Heart left ventricle (tissue), 16 donors: ENCODE measurements around the gene HSD11B1. TPM values are rescaled to one million over a fixed set of nuclear protein-coding genes. Genes with fewer than 3 reads are reported as not detected.

Experiments
- ATAC-seq, 4 donors: fragments of 200-7000 bp; cut with Tn5 transposase; one replicate each; pipeline ENCODE4 v1.9.1; 2020 to 2022; ENCODE audit warnings: moderate library complexity in 4 of 4, mild to moderate bottlenecking in 3 of 4, moderate number of reproducible peaks in 1 of 4
- DNase-seq, 5 donors: peaks; one replicate each; pipeline ENCODE4 v3.0.0-alpha.2; 2020
- H3K27ac ChIP-seq, 12 donors: fragments of 200-600 bp; sonication (generic) in 4 of 12; one replicate each; pipeline versions ENCODE4 v1.5.0 to v1.8.0; 2016 to 2022; ENCODE audit warnings: mild to moderate bottlenecking in 2 of 12
- H3K27me3 ChIP-seq, 9 donors: fragments of 200-600 bp; sonication (generic) in 2 of 9; one replicate each; pipeline versions ENCODE4 v1.5.1 to v1.8.0; 2016 to 2022; ENCODE audit warnings: mild to moderate bottlenecking in 3 of 9
- H3K36me3 ChIP-seq, 9 donors: fragments of 200-600 bp; sonication (generic) in 2 of 9; one replicate each; pipeline versions ENCODE4 v1.5.0 to v1.8.0; 2018 to 2022; ENCODE audit warnings: mild to moderate bottlenecking in 2 of 9
- H3K4me1 ChIP-seq, 12 donors: fragments of 200-600 bp; sonication (generic) in 4 of 12; one replicate each; pipeline versions ENCODE4 v1.5.0 to v1.8.0; 2016 to 2022; ENCODE audit warnings: mild to moderate bottlenecking in 3 of 12
- H3K4me3 ChIP-seq, 12 donors: fragments of 200-600 bp; sonication (generic) in 4 of 12; one replicate each; pipeline versions ENCODE4 v1.5.0 to v1.8.0; 2017 to 2022; ENCODE audit warnings: mild to moderate bottlenecking in 9 of 12, moderate library complexity in 4 of 12
- H3K9me3 ChIP-seq, 12 donors: fragments of 200-600 bp; sonication (generic) in 4 of 12; one replicate each; pipeline versions ENCODE4 v1.5.0 to v1.8.0; 2016 to 2022; ENCODE audit warnings: mild to moderate bottlenecking in 1 of 12
- CTCF ChIP-seq, 12 donors: fragments of 200-600 bp; sonication (generic) in 4 of 12; IDR thresholded peaks; one replicate each; pipeline versions ENCODE4 v1.5.0 to v1.8.0; 2018 to 2022; ENCODE audit warnings: antibody characterized with exemption in 12 of 12, mild to moderate bottlenecking in 5 of 12
- POLR2A ChIP-seq, 2 donors: fragments of 450-650 bp; IDR thresholded peaks; one replicate each; pipeline ENCODE4 v1.6.1; 2017; ENCODE audit warnings: antibody characterized with exemption in 2 of 2, mild to moderate bottlenecking in 2 of 2, moderate library complexity in 2 of 2
- WGBS, 4 donors: extraction: QIAGEN DNeasy Blood & Tissue Kit in 2 of 4; methylation state at CpG; one replicate each; pipeline versions ENCODE4 v1.1.5 to v1.1.7; 2013 to 2018; 5-methylcytosine and 5-hydroxymethylcytosine counted together
- intact Hi-C, 10 donors: fragments of 100-400 bp; cut with DNase I; formaldehyde crosslinking; loops; one replicate each; pipeline versions ENCODE4 v1.11.1 to v1.14.2; 2022
- polyA plus RNA-seq, 2 donors: library from polyadenylated mRNA; stranded (reverse); fragments of 200-250 nt; gene quantifications; one replicate each; pipeline ENCODE4 v1.2.3, GENCODE V29; 2013
- total RNA-seq, 9 donors: library from RNA; depleted of rRNA in 2 of 9; stranded (reverse); fragments of >200 nt in 2 of 9; fragmentation: NEBNext Ultra II Directional in 3 of 9; extraction: Animal tissue kit (Norgen Biotek cat#: 25700) in 3 of 9; gene quantifications; one replicate each; pipeline versions ENCODE4 v1.1.0 to v1.2.4, GENCODE V29; 2016 to 2023
- donor health status: ischemic (EF 13 %, LVEDD 7.1; RV severe dilation, severe dysfunction).
- donor health status: healthy with polysubstance abuse.
- donor health status: DM: no; HTN: yes; CAD: no.
- donor health status: DM: no; HTN: no; CAD: no.
- donor health status: ischemic (EF 25% LVEDD 6.9; RV normal size, moderate dysfunction).
- donor health status: ischemic (EF 25% LVEDD 5.7; RV mildly dilated, moderate dysfunction).
- donor health status: healthy.
- donor health status: DM: yes; HTN: yes; CAD: no.
- donor health status: ischemic (EF 35%, LVEDD 5.7; RV mildly dilated, moderate dysfunction).
- donor health status: nonischemic (EF 11% LVEDD 7.7; RV severe dilation, severe dysfunction).
- donor health status: DM: yes; HTN: yes; CAD: no.
- donor health status: PGD.
- donor health status: ischemic (EF 29% LVEDD 5.4; RV normal size, mild dysfunction).
- donor health status: nonischemic (EF 23%, LVEDD 6.1; RV moderate dilation, normal function).

Gene HSD11B1
- total and polyA plus RNA-seq, 11 donors = 1.2 to 36.1 (median 3.6) TPM

GRCh38 chr1:209703834-209704504 is 677 bp upstream of the HSD11B1 start:
- Histone ChIP-seq H3K36me3 (no peaks in the 10 kb centered on the region), H3K4me3 (no peak overlapping the region), H3K9me3 (no peaks in the 10 kb centered on the region), H3K27me3 (no peaks in the 10 kb centered on the region), H3K4me1 (peaks cover 0 to 17% (median 10%) of the 10 kb centered on the region in 12 donors), H3K27ac (peak overlapping the region in 1 of 12 donors; percentile 32)
- DNase-seq (no peak), ATAC-seq (no peak)
- WGBS, 4 donors = 42 to 51% (median 48%) methylated on average over 6 of the region's 6 CpGs
- intact Hi-C loops = loop anchor here in 1 of 10 donors (5.0 kb wide), 1 partner anchor 43 kb away; no protein-coding TSS in a partner anchor
- TF ChIP-seq POLR2A (IDR thresholded peaks at IDR 0.05) = no peak
- no peak for TF ChIP-seq CTCF (IDR thresholded peaks at IDR 0.05)

GRCh38 chr1:209705033-209705598 is 470 bp downstream of the HSD11B1 start:
- 82 to 90% (median 89%) methylated on average over 2 of the region's 2 CpGs for WGBS, 4 donors
- Histone ChIP-seq H3K9me3 (no peaks in the 10 kb centered on the region), H3K27me3 (no peaks in the 10 kb centered on the region), H3K4me3 (peak overlapping the region in 1 of 12 donors; percentile 14), H3K27ac (peak overlapping the region in 5 of 12 donors; percentile 32 to 54 (median 47)), H3K4me1 (peaks cover 0 to 17% (median 10%) of the 10 kb centered on the region in 12 donors), H3K36me3 (no peaks in the 10 kb centered on the region)
- intact Hi-C loops = no loop called here
- no peak for TF ChIP-seq POLR2A (IDR thresholded peaks at IDR 0.05)
- TF ChIP-seq CTCF (IDR thresholded peaks at IDR 0.05) = no peak
- ATAC-seq (peak in 3 of 4 donors; percentile 22 to 66 (median 51)), DNase-seq (no peak)

GRCh38 chr1:209706622-209707021 is 2.0 kb downstream of the HSD11B1 start:
- ATAC-seq (no peak), DNase-seq (no peak)
- intact Hi-C loops = no loop called here
- H3K4me3 ChIP-seq = no peak overlapping the region
- no peaks in the 10 kb centered on the region for H3K27me3 ChIP-seq
- WGBS, 4 donors = 90 to 96% (median 94%) methylated on average over 3 of the region's 3 CpGs
- peaks cover 0 to 17% (median 10%) of the 10 kb centered on the region in 12 donors for H3K4me1 ChIP-seq
- H3K36me3 ChIP-seq = no peaks in the 10 kb centered on the region
- H3K9me3 ChIP-seq = no peaks in the 10 kb centered on the region
- TF ChIP-seq POLR2A (IDR thresholded peaks at IDR 0.05) (no peak), CTCF (IDR thresholded peaks at IDR 0.05) (no peak)
- no peak overlapping the region for H3K27ac ChIP-seq

GRCh38 chr1:209707308-209707707 is 2.7 kb downstream of the HSD11B1 start:
- 94 to 97% (median 96%) methylated on average over 1 of the region's 1 CpG for WGBS, 4 donors
- Histone ChIP-seq H3K36me3 (no peaks in the 10 kb centered on the region), H3K27ac (no peak overlapping the region), H3K4me3 (no peak overlapping the region), H3K9me3 (no peaks in the 10 kb centered on the region), H3K4me1 (peaks cover 0 to 17% (median 10%) of the 10 kb centered on the region in 12 donors), H3K27me3 (no peaks in the 10 kb centered on the region)
- ATAC-seq (no peak), DNase-seq (no peak)
- intact Hi-C loops = no loop called here
- no peak for TF ChIP-seq CTCF (IDR thresholded peaks at IDR 0.05)
- no peak for TF ChIP-seq POLR2A (IDR thresholded peaks at IDR 0.05)
